Sigmoid colon (tissue), 4 donors: ENCODE results near the gene DIP2C.

Experiments
- CTCF ChIP-seq, 4 experiments: fragments of 450-650 bp in 3 of 4; fragments of 200-600 bp in 1 of 4; IDR thresholded peaks; one replicate each; pipeline ENCODE4 v1.5.1; 2016 to 2019; ENCODE audit warnings: antibody characterized with exemption in 4 of 4, mild to moderate bottlenecking in 3 of 4, moderate library complexity in 2 of 4
- POLR2A ChIP-seq, 2 donors: fragments of 450-650 bp; IDR thresholded peaks; one replicate each; pipeline ENCODE4 v1.6.1; 2016; ENCODE audit warnings: antibody characterized with exemption in 2 of 2, mild to moderate bottlenecking in 2 of 2, moderate library complexity in 2 of 2
- POLR2AphosphoS5 ChIP-seq, 4 donors: sonication (generic); formaldehyde crosslinking; IDR thresholded peaks; one replicate each; pipeline ENCODE4 v1.6.1; 2017; ENCODE audit warnings: antibody characterized with exemption in 4 of 4

DNA sequence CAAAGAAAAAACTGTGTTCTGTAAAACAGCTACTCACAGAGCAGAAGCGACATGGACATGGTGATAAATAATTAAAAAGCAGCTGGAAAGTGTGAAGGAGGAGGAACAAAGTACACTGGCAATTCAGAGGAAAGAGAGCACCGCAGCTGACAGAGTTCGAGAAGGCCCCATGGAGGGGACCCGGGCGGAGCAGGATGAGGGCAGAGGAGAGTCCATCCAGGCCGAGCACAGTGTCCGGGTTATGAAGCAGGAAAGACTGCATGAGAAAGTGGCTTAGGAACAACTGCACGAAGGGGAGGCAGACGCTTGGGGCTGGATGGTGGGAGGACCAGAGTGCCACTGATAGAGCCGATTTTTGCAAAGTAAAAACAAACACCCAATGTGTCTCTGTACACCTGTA, 368.7 kb downstream of the DIP2C start:
- TF ChIP-seq POLR2A (IDR thresholded peaks at IDR 0.05) (no peak), CTCF (IDR thresholded peaks at IDR 0.05) (no peak), POLR2AphosphoS5 (IDR thresholded peaks at IDR 0.05) (no peak)
